ENCODE data around the gene NUDT3.

DNA sequence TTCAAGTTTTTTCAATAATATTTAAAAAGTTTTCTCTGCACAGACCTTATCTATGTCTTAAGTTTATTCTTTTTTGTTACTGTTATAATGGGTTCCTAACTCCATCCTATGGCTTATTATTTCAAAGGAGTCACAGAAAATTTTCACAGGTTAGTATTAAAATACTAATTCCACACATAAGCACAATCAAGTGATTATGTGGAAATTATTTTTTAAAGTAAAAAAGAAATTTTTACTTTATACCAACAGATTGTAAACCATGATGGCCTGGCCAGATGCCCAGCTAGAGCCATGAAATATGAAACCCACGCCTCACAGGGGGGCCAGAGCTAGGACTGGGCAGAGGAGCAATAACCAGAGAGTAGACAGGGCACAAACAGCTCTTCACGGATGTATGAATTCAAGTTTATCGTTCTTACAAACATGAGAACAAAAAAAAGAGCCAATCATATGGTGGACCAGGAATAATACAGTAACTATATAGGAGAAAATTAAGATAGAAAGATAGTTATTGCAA is 34.0 kb downstream of the NUDT3 start:
- no peak for TF ChIP-seq POLR2AphosphoS5 (IDR thresholded peaks at IDR 0.05)
- TF ChIP-seq, protein P1, sequence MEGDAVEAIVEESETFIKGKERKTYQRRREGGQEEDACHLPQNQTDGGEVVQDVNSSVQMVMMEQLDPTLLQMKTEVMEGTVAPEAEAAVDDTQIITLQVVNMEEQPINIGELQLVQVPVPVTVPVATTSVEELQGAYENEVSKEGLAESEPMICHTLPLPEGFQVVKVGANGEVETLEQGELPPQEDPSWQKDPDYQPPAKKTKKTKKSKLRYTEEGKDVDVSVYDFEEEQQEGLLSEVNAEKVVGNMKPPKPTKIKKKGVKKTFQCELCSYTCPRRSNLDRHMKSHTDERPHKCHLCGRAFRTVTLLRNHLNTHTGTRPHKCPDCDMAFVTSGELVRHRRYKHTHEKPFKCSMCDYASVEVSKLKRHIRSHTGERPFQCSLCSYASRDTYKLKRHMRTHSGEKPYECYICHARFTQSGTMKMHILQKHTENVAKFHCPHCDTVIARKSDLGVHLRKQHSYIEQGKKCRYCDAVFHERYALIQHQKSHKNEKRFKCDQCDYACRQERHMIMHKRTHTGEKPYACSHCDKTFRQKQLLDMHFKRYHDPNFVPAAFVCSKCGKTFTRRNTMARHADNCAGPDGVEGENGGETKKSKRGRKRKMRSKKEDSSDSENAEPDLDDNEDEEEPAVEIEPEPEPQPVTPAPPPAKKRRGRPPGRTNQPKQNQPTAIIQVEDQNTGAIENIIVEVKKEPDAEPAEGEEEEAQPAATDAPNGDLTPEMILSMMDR (IDR thresholded peaks at IDR 0.05) = no peak
- TF ChIP-seq POLR2A (IDR thresholded peaks at IDR 0.05) = no peak

Measured in gastroesophageal sphincter (tissue), 3 donors.